ENCODE data around the gene ABCA1.

- TF ChIP-seq CTCF (IDR thresholded peaks at IDR 0.05): no peak
- TF ChIP-seq POLR2A (IDR thresholded peaks at IDR 0.05): no peak
These were observed 127.7 kb downstream of the ABCA1 start for GRCh38 chr9:104800068-104800785.

Data from Peyer's patch (tissue), 4 donors.